Hepatocyte (in vitro differentiated cells): Measurements from ENCODE around the gene COMMD8. TPM values are rescaled to one million over a fixed set of nuclear protein-coding genes. Genes with fewer than 3 reads are reported as not detected.

Source experiments
- DNase-seq: peaks from one replicate; pipeline ENCODE4 v3.0.0-alpha.2; 2016; ENCODE audit warnings: low spot score
- H2AFZ ChIP-seq: fragments of 200-600 bp; sonication (generic); 2 replicates; pipeline ENCODE4 v1.6.0; 2016; ENCODE audit warnings: antibody characterized with exemption, mild to moderate bottlenecking
- H3K27ac ChIP-seq: fragments of 200-600 bp; sonication (generic); 2 replicates; pipeline ENCODE4 v1.5.1; 2016; ENCODE audit warnings: mild to moderate bottlenecking
- H3K27me3 ChIP-seq: fragments of 200-600 bp; sonication (generic); 2 replicates; pipeline ENCODE4 v1.6.1; 2016
- H3K36me3 ChIP-seq: fragments of 200-600 bp; sonication (generic); replicated peaks from 2 replicates; pipeline ENCODE4 v1.5.1; 2016; ENCODE audit warnings: low read depth; ENCODE audit not compliant: insufficient read depth
- H3K4me1 ChIP-seq: fragments of 200-600 bp; sonication (generic); 2 replicates; pipeline ENCODE4 v1.5.1; 2016; ENCODE audit warnings: mild to moderate bottlenecking, moderate library complexity; ENCODE audit not compliant: insufficient read depth
- H3K4me2 ChIP-seq: fragments of 200-600 bp; sonication (generic); 2 replicates; pipeline ENCODE4 v1.6.0; 2016
- H3K4me3 ChIP-seq: fragments of 200-600 bp; sonication (generic); 2 replicates; pipeline ENCODE4 v1.5.1; 2016; ENCODE audit warnings: mild to moderate bottlenecking
- H3K79me2 ChIP-seq: fragments of 200-600 bp; sonication (generic); 2 replicates; pipeline ENCODE4 v1.6.0; 2017; ENCODE audit warnings: mild to moderate bottlenecking
- H3K9me2 ChIP-seq: fragments of 200-600 bp; sonication (generic); replicated peaks from 2 replicates; pipeline ENCODE4 v1.6.0; 2017; ENCODE audit warnings: mild to moderate bottlenecking; ENCODE audit not compliant: insufficient read depth
- H3K9me3 ChIP-seq: fragments of 200-600 bp; sonication (generic); 2 replicates; pipeline ENCODE4 v1.5.1; 2016; ENCODE audit warnings: low read depth, mild to moderate bottlenecking
- H4K20me1 ChIP-seq: fragments of 200-600 bp; sonication (generic); 2 replicates; pipeline ENCODE4 v1.6.0; 2016; ENCODE audit warnings: mild to moderate bottlenecking; ENCODE audit not compliant: insufficient read depth, poor library complexity, severe bottlenecking
- EZH2 ChIP-seq: fragments of 200-600 bp; sonication (generic); IDR thresholded peaks from 2 replicates; pipeline ENCODE4 v1.6.1; 2016; ENCODE audit warnings: antibody characterized with exemption, mild to moderate bottlenecking, borderline replicate concordance
- EZH2phosphoT487 ChIP-seq: fragments of 200-600 bp; sonication (generic); IDR thresholded peaks from one replicate; pipeline ENCODE4 v1.6.1; 2018; ENCODE audit warnings: antibody characterized with exemption, mild to moderate bottlenecking, low read depth, moderate library complexity; ENCODE audit not compliant: unreplicated experiment, severe bottlenecking
- WGBS: methylation state at CpG from one replicate; pipeline ENCODE4 v1.1.6; 2016; ENCODE audit warnings: low lambda C conversion rate; ENCODE audit errors: missing lambda C conversion rate; 5-methylcytosine and 5-hydroxymethylcytosine counted together
- polyA plus RNA-seq: library from polyadenylated mRNA; unstranded; fragments of >200 nt; fragmentation: Nextera tagmentation; extraction: Ambion mirVana; gene quantifications from 2 replicates; pipeline ENCODE4 v1.2.1, GENCODE V29; 2016
- total RNA-seq: library from RNA; depleted of rRNA; stranded (reverse); fragments of >200 nt; gene quantifications from 2 replicates; pipeline ENCODE4 v1.2.3, GENCODE V29; 2014
- TF ChIP-seq, protein P1 (sequence below): fragments of 200-600 bp; sonication (generic); IDR thresholded peaks from 2 replicates; pipeline ENCODE4 v1.5.1; 2016; ENCODE audit warnings: antibody characterized with exemption, mild to moderate bottlenecking; ENCODE audit not compliant: poor library complexity

COMMD8 gene
- 31.6 and 43.9 TPM in 2 replicates for total RNA-seq
- polyA plus RNA-seq: 32.8 and 33.0 TPM in 2 replicates

DNA sequence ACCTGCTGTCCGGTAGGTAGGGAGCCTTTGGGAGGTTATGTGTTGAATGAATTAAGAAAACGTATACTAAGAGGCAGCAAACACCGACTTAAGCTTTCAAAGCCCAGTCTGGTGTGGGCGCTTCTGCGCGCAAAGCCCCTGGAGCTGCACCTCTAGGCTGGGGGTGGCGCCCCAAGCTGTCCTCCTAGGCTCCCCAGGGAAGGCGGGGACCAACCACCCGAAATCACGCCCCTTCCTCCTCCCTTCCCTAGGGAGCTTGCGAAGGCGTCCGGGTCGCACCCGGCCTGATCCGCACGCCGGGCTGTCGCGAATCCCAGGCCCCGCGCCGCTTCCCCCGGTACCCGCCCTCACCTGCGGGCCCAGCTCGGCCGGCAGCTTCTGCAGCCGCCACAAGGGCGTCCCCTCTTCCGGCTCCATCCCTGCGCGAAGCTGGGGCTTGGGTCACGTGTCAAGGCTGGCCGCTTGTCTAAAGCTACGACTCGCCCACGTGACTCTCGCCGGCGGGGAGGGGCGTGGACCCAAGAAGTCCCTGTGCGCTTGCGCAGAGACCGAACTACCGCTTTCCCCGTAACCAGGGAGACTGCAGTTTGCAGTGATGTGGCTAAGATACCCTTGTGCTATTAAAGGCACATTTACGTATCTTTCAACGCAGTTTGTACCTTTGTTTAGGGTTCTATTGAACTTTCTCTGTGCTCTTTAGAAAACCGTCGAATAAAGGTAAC, at the start of gene COMMD8:
COMMD8 (minus strand) TSS at position 468 of the 722 bp plus-strand sequence; CDS start at position 417, 51 bp downstream.
- H4K20me1 ChIP-seq: no peaks in the 10 kb centered on the region

DNA sequence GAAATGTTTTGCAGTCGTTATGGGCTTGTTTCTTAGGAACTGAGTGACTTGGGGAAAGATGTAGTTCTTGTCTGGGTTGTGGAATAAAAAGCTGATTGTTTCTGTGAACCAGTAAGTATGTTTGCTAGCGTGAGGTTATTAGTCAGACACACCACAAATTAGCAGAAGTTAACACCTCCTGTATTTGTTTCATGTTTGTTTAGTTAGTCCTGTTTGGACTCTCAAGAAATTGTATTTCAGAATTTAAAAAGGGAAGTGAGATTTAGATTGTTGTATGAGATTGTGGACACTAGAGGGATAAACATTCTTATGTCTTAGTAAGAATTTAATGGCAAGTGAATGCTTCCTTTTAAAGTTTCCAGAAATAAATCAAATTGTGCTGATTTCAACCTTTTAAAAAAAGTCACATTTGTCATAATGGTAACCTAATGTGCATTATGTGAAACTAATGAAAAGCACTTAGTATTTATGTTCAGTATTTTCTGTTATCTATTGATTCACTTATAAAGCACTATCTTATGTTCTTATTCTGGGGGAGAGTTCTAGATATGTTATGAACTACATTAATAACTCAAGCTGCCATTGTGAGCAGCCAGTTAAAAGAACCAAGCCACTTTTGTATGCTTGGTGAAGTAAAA, 47.1 kb upstream of the COMMD8 start:
- Histone ChIP-seq H3K27ac (no peak overlapping the region), H3K9me2 (no peaks in the 10 kb centered on the region), H3K27me3 (no peaks in the 10 kb centered on the region), H3K4me3 (no peak overlapping the region), H3K9me3 (no peaks in the 10 kb centered on the region), H4K20me1 (no peaks in the 10 kb centered on the region), H3K36me3 (no peaks in the 10 kb centered on the region), H2AFZ (no peak overlapping the region), H3K79me2 (no peaks in the 10 kb centered on the region), H3K4me2 (no peak overlapping the region), H3K4me1 (no peaks in the 10 kb centered on the region)
- TF ChIP-seq, protein P1, sequence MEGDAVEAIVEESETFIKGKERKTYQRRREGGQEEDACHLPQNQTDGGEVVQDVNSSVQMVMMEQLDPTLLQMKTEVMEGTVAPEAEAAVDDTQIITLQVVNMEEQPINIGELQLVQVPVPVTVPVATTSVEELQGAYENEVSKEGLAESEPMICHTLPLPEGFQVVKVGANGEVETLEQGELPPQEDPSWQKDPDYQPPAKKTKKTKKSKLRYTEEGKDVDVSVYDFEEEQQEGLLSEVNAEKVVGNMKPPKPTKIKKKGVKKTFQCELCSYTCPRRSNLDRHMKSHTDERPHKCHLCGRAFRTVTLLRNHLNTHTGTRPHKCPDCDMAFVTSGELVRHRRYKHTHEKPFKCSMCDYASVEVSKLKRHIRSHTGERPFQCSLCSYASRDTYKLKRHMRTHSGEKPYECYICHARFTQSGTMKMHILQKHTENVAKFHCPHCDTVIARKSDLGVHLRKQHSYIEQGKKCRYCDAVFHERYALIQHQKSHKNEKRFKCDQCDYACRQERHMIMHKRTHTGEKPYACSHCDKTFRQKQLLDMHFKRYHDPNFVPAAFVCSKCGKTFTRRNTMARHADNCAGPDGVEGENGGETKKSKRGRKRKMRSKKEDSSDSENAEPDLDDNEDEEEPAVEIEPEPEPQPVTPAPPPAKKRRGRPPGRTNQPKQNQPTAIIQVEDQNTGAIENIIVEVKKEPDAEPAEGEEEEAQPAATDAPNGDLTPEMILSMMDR: peak; percentile 6
- no peak for TF ChIP-seq EZH2phosphoT487
- no peak for TF ChIP-seq EZH2
- no peak for DNase-seq
- 79% methylated on average over 2 of the region's 2 CpGs for WGBS

More for the DNA sequence above, at the start of gene COMMD8:
- Histone ChIP-seq H3K9me2 (no peaks in the 10 kb centered on the region), H3K9me3 (no peaks in the 10 kb centered on the region), H3K27me3 (no peaks in the 10 kb centered on the region), H3K4me1 (no peaks in the 10 kb centered on the region), H3K4me2 (peak within 1 kb of the TSS; percentile 81), H3K36me3 (no peaks in the 10 kb centered on the region), H2AFZ (peak within 1 kb of the TSS; percentile 90), H3K27ac (peak within 1 kb of the TSS; percentile 68), H3K79me2 (peaks cover 15% of the 10 kb centered on the region), H3K4me3 (peak within 1 kb of the TSS; percentile 51)
- peak; percentile 100 for DNase-seq
- WGBS: under 1% methylated on average over 39 of the region's 51 CpGs
- TF ChIP-seq, protein P1: peak; percentile 22
- TF ChIP-seq EZH2phosphoT487 (no peak), EZH2 (no peak)

DNA sequence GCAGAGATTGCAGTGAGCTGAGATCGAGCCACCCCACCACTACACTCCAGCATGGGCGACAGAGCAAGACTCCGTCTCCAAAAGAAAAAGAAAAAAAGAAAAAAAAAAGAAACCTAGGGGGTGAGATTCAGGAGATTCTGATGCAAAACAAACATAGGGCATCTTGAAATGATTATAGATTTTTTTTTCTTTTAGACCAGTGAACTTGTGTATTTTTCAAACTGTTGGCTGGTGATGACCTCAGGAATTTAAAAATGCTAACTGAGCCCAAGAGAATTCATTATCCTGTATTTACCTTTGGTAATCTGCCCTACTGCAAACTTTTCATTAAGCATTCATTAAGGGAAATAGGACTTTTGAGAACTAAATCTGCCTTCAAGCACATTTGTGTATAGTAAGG, 42.2 kb upstream of the COMMD8 start:
- Histone ChIP-seq H3K36me3 (no peaks in the 10 kb centered on the region), H3K4me3 (no peak overlapping the region), H3K27me3 (no peaks in the 10 kb centered on the region), H3K4me2 (no peak overlapping the region), H4K20me1 (no peaks in the 10 kb centered on the region), H3K79me2 (no peaks in the 10 kb centered on the region), H3K9me2 (no peaks in the 10 kb centered on the region), H3K4me1 (no peaks in the 10 kb centered on the region), H3K9me3 (no peaks in the 10 kb centered on the region), H2AFZ (no peak overlapping the region), H3K27ac (no peak overlapping the region)
- WGBS: 92% methylated on average over 3 of the region's 3 CpGs
- DNase-seq: no peak
- TF ChIP-seq, protein P1: no peak
